ENCODE measurements around the gene UNC80.

GRCh38 chr2:209901172-209901571 lies 129.5 kb downstream of the UNC80 start:
- TF ChIP-seq, protein P1, sequence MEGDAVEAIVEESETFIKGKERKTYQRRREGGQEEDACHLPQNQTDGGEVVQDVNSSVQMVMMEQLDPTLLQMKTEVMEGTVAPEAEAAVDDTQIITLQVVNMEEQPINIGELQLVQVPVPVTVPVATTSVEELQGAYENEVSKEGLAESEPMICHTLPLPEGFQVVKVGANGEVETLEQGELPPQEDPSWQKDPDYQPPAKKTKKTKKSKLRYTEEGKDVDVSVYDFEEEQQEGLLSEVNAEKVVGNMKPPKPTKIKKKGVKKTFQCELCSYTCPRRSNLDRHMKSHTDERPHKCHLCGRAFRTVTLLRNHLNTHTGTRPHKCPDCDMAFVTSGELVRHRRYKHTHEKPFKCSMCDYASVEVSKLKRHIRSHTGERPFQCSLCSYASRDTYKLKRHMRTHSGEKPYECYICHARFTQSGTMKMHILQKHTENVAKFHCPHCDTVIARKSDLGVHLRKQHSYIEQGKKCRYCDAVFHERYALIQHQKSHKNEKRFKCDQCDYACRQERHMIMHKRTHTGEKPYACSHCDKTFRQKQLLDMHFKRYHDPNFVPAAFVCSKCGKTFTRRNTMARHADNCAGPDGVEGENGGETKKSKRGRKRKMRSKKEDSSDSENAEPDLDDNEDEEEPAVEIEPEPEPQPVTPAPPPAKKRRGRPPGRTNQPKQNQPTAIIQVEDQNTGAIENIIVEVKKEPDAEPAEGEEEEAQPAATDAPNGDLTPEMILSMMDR (IDR thresholded peaks at IDR 0.05) = no peak
- TF ChIP-seq EZH2 (IDR thresholded peaks at IDR 0.05; ENCODE audit: borderline replicate concordance, insufficient read depth, low read depth, low read length, poor library complexity, severe bottlenecking) = no peak

All from B cell (primary cell).